GM18868 (cell line): ENCODE data around the gene SPCS1.
"Not testable (repeated sequence)": the region's sequence is repeated elsewhere in the genome, so short reads cannot be mapped to it uniquely, and the experiment has no call there.

ENCODE experiments used
- ATAC-seq: cut with Tn5 transposase; IDR thresholded peaks from one replicate; pipeline ENCODE4 v1.9.1; 2021; ENCODE audit warnings: mild to moderate bottlenecking, moderate library complexity; ENCODE audit not compliant: unreplicated experiment

Gene SPCS1

DNA sequence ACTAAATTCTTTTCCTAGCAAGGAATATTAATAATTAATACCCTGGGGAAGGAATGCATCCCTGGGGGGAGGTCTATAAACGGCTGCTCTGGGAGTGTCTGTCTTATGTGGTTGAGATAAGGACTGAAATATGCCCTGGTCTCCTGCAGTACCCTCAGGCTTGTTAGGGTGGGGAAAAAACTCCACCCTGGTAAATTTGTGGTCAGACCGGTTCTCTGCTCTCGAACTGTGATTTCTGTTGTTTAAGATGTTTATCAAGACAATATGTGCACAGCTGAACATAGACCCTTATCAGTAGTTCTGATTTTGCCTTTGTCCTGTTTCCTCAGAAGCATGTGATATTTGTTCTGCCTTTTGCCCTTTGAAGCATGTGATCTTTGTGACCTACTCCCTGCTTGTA lies 22.8 kb downstream of the SPCS1 start:
- ATAC-seq = not testable (repeated sequence)

DNA sequence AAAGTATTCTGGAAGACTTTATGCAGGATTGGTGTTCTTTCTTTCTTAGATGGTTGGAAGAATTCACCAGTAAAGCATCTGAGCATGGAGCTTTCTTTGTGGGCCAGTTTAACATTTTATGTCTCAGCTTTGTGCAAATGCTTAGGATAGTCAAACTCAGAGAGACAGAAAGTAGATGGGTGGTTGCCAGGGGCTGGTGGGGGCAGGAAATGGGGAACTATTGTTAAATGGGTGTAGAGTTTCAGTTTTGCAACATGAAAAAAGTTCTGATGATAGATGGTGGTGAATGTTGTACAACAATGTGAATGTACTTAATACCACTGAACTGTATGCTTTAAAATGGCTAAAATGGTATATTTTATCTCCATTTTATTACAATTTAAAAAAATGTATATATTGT lies 24.8 kb downstream of the SPCS1 start:
- ATAC-seq = no peak

DNA sequence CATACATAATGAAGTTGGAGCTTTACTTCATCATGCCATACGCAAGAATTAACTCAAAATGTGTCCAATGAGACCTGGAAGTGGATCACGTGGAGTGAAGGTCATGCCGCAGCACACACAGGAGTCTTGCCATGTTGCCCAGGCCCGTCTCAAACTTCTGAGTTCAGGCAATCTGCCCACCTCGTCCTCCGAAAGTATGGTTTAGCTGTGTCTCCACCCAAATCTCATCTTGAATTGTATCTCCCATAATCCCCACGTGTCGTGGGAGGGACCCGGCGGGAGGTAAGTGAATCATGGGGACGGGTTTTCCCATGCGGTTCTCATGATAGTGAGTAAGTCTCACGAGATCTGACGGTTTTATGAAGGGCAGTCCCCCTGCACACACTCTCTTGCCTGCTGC lies 25.7 kb downstream of the SPCS1 start:
- ATAC-seq = no peak

DNA sequence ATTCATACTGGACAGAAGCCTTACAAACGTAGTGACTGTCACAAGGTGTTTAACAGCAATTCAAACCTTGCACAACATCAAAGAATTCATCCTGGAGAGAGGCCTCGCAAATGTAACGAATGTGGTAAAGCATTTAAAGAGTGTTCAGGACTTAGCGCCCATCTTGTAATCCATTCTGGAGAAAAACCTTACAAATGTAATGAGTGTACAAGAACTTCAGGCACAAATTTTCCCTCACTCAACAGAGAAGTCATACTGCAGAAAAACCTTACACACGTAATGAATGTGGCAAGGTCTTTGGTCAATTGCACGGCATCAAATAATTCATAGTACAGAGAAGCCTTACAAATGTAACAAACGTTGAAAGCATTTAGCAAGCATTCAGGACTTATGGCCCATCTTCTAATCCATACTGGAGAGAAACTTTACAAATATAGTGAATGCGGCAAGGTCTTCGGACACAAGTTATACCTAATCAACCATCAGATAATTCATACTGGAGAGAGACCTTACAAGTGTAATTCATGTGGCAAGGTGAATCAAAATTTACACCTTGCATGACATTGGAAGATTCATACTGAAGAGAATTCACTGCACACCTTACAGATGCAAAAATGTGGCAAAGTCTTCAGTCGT lies 27.5 kb downstream of the SPCS1 start:
- no peak for ATAC-seq

- ATAC-seq = no peak
Measured at GRCh38 chr3:52739730-52740129, 33.8 kb downstream of the SPCS1 start.

DNA sequence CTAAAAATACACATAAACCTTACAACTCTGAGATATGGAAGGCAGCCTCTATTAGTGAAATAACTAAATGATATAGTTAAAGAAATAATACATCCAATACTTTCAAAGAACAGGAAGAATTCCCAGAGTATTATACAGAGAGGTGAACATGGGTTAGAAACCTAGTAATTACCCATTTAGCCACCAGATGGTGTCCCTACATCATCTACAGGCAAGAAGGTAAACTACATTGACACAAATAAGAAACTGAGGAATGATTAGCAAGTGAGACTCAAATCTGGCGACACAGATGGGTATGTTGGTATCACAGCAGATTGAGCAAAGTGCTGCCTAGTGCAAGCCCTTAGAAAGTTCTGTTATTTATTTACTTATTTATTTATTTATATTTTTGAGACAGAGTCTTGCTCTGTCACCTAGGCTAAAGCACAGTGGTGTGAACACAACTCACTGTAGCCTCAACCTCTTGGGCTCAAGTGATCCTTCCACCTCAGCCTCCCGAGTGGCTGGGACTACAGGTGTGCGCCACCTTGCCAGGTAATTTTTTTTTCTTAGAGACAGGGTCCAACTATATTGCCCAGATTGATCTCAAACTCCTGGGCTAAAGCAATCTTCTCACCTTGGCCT lies 36.6 kb downstream of the SPCS1 start:
- no peak for ATAC-seq

- no peak for ATAC-seq
Measured at GRCh38 chr3:52743152-52743551, 37.2 kb downstream of the SPCS1 start.

GRCh38 chr3:52743721-52744120 lies 37.8 kb downstream of the SPCS1 start:
- no peak for ATAC-seq

GRCh38 chr3:52752045-52752660 lies 46.2 kb downstream of the SPCS1 start:
- ATAC-seq = no peak

- ATAC-seq = no peak
Measured at GRCh38 chr3:52754373-52754772, 48.5 kb downstream of the SPCS1 start.

DNA sequence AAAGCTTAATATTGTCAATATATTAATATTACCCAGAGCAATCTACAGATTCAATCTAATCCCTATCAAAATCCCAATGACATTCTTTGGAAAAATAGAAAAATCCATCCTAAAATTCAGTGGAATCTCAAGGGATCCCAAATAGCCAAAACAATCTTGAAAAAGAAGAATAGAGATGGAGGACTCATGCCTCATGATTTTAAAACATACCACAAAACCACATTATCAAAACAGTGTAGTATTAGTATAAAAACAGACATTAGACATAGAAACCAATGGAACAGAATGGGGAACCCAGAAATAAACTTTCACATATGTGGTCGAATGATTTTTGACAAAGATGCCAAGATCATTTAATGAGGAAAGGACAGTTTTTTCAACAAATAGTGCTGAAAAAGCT lies 50.2 kb downstream of the SPCS1 start:
- no peak for ATAC-seq
